ENCODE results near the gene HLA-E.

DNA sequence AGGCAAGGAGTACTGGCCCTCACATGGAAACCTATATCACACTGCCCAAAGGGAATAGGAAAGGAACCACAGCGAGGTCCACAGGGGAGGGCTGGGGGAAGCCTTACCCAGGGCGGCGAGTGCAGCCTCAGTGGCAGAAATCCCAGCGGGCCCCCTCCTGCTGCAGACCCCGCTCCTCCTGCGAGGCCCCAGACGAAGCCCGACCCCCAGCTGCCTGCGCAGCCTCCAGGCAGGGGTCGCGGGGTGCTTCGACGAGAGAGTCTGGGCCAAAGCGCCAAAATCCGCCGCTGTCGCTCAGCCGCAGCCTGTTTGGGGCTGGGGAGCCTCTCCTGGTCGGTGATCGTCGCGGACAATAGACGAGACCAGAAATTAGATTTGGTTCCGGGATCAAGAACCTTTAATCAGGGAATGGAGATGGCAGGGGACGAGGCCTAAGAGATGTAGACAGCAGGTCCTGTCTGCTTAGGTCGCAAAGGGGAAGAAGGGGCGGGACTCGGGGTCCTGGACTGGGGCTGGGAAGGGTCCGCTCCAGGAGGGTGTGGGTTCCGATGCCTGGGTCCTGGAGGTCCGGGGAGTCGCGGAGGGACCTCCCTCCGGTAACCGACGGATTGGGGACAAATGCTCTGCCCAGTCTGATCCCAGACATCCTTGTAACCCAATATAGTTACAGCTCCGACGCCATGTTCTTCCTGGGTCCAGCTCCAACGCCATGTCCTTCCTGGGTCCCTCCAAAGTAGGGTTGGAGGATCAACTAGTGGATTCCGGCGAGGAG is 36.4 kb upstream of the HLA-E start:
- TF ChIP-seq, protein P1, sequence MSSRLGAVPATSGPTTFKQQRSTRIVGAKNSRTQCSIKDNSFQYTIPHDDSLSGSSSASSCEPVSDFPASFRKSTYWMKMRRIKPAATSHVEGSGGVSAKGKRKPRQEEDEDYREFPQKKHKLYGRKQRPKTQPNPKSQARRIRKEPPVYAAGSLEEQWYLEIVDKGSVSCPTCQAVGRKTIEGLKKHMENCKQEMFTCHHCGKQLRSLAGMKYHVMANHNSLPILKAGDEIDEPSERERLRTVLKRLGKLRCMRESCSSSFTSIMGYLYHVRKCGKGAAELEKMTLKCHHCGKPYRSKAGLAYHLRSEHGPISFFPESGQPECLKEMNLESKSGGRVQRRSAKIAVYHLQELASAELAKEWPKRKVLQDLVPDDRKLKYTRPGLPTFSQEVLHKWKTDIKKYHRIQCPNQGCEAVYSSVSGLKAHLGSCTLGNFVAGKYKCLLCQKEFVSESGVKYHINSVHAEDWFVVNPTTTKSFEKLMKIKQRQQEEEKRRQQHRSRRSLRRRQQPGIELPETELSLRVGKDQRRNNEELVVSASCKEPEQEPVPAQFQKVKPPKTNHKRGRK (CRISPR knock-in tag; IDR thresholded peaks at IDR 0.05) = no peak
- TF ChIP-seq ZNF317 (CRISPR knock-in tag; IDR thresholded peaks at IDR 0.05) (no peak), SP1 (IDR thresholded peaks at IDR 0.05) (no peak), SP1 (CRISPR knock-in tag; IDR thresholded peaks at IDR 0.05) (no peak), FOXM1 (CRISPR knock-in tag; IDR thresholded peaks at IDR 0.05) (no peak)
- TF ChIP-seq, protein P2, sequence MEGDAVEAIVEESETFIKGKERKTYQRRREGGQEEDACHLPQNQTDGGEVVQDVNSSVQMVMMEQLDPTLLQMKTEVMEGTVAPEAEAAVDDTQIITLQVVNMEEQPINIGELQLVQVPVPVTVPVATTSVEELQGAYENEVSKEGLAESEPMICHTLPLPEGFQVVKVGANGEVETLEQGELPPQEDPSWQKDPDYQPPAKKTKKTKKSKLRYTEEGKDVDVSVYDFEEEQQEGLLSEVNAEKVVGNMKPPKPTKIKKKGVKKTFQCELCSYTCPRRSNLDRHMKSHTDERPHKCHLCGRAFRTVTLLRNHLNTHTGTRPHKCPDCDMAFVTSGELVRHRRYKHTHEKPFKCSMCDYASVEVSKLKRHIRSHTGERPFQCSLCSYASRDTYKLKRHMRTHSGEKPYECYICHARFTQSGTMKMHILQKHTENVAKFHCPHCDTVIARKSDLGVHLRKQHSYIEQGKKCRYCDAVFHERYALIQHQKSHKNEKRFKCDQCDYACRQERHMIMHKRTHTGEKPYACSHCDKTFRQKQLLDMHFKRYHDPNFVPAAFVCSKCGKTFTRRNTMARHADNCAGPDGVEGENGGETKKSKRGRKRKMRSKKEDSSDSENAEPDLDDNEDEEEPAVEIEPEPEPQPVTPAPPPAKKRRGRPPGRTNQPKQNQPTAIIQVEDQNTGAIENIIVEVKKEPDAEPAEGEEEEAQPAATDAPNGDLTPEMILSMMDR (CRISPR knock-in tag; IDR thresholded peaks at IDR 0.05) = no peak
- TF ChIP-seq, protein P3, sequence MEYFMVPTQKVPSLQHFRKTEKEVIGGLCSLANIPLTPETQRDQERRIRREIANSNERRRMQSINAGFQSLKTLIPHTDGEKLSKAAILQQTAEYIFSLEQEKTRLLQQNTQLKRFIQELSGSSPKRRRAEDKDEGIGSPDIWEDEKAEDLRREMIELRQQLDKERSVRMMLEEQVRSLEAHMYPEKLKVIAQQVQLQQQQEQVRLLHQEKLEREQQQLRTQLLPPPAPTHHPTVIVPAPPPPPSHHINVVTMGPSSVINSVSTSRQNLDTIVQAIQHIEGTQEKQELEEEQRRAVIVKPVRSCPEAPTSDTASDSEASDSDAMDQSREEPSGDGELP (IDR thresholded peaks at IDR 0.05; ENCODE audit: borderline replicate concordance, low read depth) = no peak
- TF ChIP-seq, protein P4, sequence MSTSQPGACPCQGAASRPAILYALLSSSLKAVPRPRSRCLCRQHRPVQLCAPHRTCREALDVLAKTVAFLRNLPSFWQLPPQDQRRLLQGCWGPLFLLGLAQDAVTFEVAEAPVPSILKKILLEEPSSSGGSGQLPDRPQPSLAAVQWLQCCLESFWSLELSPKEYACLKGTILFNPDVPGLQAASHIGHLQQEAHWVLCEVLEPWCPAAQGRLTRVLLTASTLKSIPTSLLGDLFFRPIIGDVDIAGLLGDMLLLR (CRISPR knock-in tag; IDR thresholded peaks at IDR 0.05) = no peak
